Fibroblast of skin of left quadriceps (primary cell): ENCODE data around the gene TRIM32.
A peak's percentile ranks its signal among the peaks of the same experiment; 100 is the strongest.
"Not testable (repeated sequence)": the region's sequence is repeated elsewhere in the genome, so short reads cannot be mapped to it uniquely, and the experiment has no call there.

Experiments
- DNase-seq, 2 experiments: peaks; one replicate each; pipeline ENCODE4 v3.0.0-alpha.2; 2013; ENCODE audit warnings: low read depth in 2 of 2

Gene TRIM32

GRCh38 chr9:116674210-116674980 is 12.7 kb upstream of the TRIM32 start:
- no peak for DNase-seq

GRCh38 chr9:116683535-116683934 is 3.6 kb upstream of the TRIM32 start:
- no peak for DNase-seq

- DNase-seq, result no peak
These were observed 1.9 kb upstream of the TRIM32 start for GRCh38 chr9:116685166-116685565.

- no peak for DNase-seq
These were observed 970 bp upstream of the TRIM32 start for GRCh38 chr9:116686135-116686534.

GRCh38 chr9:116686693-116687073 is 422 bp upstream of the TRIM32 start:
- no peak for DNase-seq

GRCh38 chr9:116687754-116688135 is 640 bp downstream of the TRIM32 start:
- DNase-seq, result no peak

- no peak for DNase-seq
These were observed 1.8 kb downstream of the TRIM32 start for GRCh38 chr9:116688806-116689485.

GRCh38 chr9:116689486-116690032 is 2.5 kb downstream of the TRIM32 start:
- no peak for DNase-seq

- not testable (repeated sequence) for DNase-seq
These were observed 3.7 kb downstream of the TRIM32 start for GRCh38 chr9:116690805-116691204.

GRCh38 chr9:116691607-116692006 is 4.5 kb downstream of the TRIM32 start:
- no peak for DNase-seq

GRCh38 chr9:116692616-116693015 is 5.5 kb downstream of the TRIM32 start:
- DNase-seq, result no peak

GRCh38 chr9:116693233-116693731 is 6.2 kb downstream of the TRIM32 start:
- DNase-seq, result no peak

- DNase-seq, result no peak
These were observed 7.7 kb downstream of the TRIM32 start for GRCh38 chr9:116694785-116695291.

GRCh38 chr9:116695438-116695837 is 8.3 kb downstream of the TRIM32 start:
- no peak for DNase-seq

- peak in 1 of 2 experiments; percentile 15 for DNase-seq
These were observed 10.3 kb downstream of the TRIM32 start for GRCh38 chr9:116697362-116697761.

GRCh38 chr9:116697887-116698286 is 10.8 kb downstream of the TRIM32 start:
- DNase-seq, result no peak

GRCh38 chr9:116700279-116700678 is 13.2 kb downstream of the TRIM32 start:
- no peak for DNase-seq

GRCh38 chr9:116700882-116701865 is 14.1 kb downstream of the TRIM32 start:
- no peak for DNase-seq

GRCh38 chr9:116701940-116702642 is 15.0 kb downstream of the TRIM32 start:
- no peak for DNase-seq

GRCh38 chr9:116703634-116704033 is 16.5 kb downstream of the TRIM32 start:
- DNase-seq, result no peak

- no peak for DNase-seq
These were observed 17.4 kb downstream of the TRIM32 start for GRCh38 chr9:116704470-116704869.
